Right atrium auricular region (tissue), 2 donors: ENCODE results near the gene ARMC2. TPM values are rescaled to one million over a fixed set of nuclear protein-coding genes. Genes with fewer than 3 reads are reported as not detected.

Experiments used
- DNase-seq: peaks from one replicate; pipeline ENCODE4 v3.0.0-alpha.2; 2019; ENCODE audit warnings: low spot score
- H3K27ac ChIP-seq, 2 donors: fragments of 200-600 bp; sonication (generic); 1 replicate in 1 of 2; 2 replicates in 1 of 2; pipeline ENCODE4 v1.5.1; 2016 to 2019
- H3K27me3 ChIP-seq, 2 donors: fragments of 200-600 bp; sonication (generic); one replicate each; pipeline versions ENCODE4 v1.5.1 to v1.6.0; 2017 to 2019
- H3K36me3 ChIP-seq: fragments of 200-600 bp; sonication (generic); one replicate; pipeline ENCODE4 v1.5.1; 2016
- H3K4me1 ChIP-seq, 2 donors: fragments of 200-600 bp; sonication (generic); one replicate each; pipeline versions ENCODE4 v1.5.1 to v1.6.0; 2017 to 2019
- H3K4me3 ChIP-seq, 2 donors: fragments of 200-600 bp; sonication (generic); 1 replicate in 1 of 2; 2 replicates in 1 of 2; pipeline ENCODE4 v1.5.1; 2017 to 2019; ENCODE audit warnings: mild to moderate bottlenecking in 1 of 2, moderate library complexity in 1 of 2
- H3K9me3 ChIP-seq, 2 donors: fragments of 200-600 bp; sonication (generic); one replicate each; pipeline ENCODE4 v1.5.1; 2019
- total RNA-seq, 2 donors: library from RNA; depleted of rRNA; stranded (reverse); fragments of >200 nt; gene quantifications; one replicate each; pipeline ENCODE4 v1.1.0, GENCODE V29; 2016
- TF ChIP-seq, protein P1 (sequence below), 2 donors: fragments of 200-600 bp; sonication (generic); IDR thresholded peaks; one replicate each; pipeline ENCODE4 v1.5.1; 2019; ENCODE audit warnings: antibody characterized with exemption in 2 of 2

ARMC2 gene
- total RNA-seq, 2 donors from 2014 or later: 5.3 to 5.5 TPM

DNA sequence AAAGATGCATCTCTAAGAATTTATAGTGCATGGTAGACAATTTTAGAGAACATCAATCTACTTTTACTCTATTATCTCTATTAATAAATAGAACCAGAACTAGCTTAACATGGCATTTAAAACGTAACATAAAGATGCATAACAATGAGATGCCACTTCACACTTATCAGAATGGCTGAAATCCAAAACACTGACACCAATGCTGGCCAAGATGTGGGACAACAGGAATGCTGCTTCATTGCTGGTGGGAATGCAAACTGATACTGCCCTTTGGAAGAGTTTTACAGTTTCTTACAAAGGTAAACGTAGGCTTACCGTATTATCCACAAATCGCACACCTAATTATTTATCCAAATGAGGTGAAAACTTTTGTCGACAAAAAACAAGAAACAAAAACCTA is 151.2 kb downstream of the ARMC2 start:
- Histone ChIP-seq H3K9me3 (no peaks in the 10 kb centered on the region), H3K4me3 (no peak overlapping the region), H3K4me1 (peaks cover 0 to 60% of the 10 kb centered on the region in 2 donors), H3K27me3 (no peaks in the 10 kb centered on the region), H3K27ac (peak overlapping the region in 1 of 2 donors; percentile 97), H3K36me3 (peaks cover 48% of the 10 kb centered on the region)
- DNase-seq: no peak
- TF ChIP-seq, protein P1, sequence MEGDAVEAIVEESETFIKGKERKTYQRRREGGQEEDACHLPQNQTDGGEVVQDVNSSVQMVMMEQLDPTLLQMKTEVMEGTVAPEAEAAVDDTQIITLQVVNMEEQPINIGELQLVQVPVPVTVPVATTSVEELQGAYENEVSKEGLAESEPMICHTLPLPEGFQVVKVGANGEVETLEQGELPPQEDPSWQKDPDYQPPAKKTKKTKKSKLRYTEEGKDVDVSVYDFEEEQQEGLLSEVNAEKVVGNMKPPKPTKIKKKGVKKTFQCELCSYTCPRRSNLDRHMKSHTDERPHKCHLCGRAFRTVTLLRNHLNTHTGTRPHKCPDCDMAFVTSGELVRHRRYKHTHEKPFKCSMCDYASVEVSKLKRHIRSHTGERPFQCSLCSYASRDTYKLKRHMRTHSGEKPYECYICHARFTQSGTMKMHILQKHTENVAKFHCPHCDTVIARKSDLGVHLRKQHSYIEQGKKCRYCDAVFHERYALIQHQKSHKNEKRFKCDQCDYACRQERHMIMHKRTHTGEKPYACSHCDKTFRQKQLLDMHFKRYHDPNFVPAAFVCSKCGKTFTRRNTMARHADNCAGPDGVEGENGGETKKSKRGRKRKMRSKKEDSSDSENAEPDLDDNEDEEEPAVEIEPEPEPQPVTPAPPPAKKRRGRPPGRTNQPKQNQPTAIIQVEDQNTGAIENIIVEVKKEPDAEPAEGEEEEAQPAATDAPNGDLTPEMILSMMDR (IDR thresholded peaks at IDR 0.05): no peak

DNA sequence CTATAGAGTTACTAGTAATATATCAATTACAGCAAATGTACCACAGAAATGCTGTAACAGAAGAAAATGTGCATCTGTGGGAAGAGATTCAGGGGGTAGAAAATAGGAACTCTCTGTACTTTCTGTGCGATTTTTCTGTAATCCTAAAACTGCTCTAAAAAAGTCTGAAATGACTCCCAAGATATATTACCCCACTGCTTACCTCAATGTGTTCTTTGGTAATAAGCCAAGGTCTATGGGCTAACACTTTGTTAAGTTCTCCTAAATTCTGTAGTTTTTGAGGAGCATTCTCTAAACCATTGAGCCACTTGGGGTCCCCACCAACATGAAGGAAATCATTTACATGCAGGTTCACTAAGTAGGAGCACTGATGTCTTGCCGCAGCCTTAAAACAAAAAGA is 152.1 kb downstream of the ARMC2 start:
- peaks cover 40% of the 10 kb centered on the region for H3K36me3 ChIP-seq
- DNase-seq: no peak
- H3K27me3 ChIP-seq: no peaks in the 10 kb centered on the region
- peak overlapping the region; percentile 97 for H3K27ac ChIP-seq
- H3K4me3 ChIP-seq: no peak overlapping the region
- H3K4me1 ChIP-seq: peaks cover 0 to 68% of the 10 kb centered on the region in 2 donors
- TF ChIP-seq, protein P1 (IDR thresholded peaks at IDR 0.05): no peak
- H3K9me3 ChIP-seq: no peaks in the 10 kb centered on the region

DNA sequence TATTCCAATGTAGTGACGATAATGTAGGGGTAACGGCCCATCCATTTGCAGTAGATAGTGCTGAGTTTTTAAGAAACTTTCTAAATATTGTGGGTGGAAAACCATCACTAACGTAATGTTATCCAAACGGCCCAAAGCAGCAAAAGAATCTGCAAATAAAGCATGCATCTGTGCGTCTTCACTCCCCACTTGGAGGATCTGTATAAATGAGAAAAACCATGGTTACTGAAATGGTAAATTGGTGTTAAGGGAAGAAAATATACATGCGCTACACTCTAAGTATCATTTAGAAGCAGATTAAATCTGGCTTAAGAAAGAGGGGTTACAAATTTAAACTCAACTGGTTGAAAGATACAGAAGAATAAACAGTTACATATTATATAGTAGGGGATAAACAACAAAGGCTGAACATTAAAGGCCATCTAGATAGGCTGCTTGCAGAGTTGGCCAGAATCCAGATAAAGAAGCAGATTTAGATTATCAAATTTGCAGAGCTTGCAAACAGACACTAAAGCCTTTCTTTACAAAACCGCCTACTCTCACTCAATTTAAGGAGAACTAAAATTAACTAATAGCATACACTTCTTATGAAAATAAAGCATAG is 153.2 kb downstream of the ARMC2 start:
- Histone ChIP-seq H3K27me3 (no peaks in the 10 kb centered on the region), H3K4me1 (peaks cover 0 to 79% of the 10 kb centered on the region in 2 donors), H3K27ac (peak overlapping the region; percentile 97), H3K36me3 (peaks cover 34% of the 10 kb centered on the region), H3K9me3 (no peaks in the 10 kb centered on the region), H3K4me3 (peak overlapping the region in 1 of 2 donors; percentile 12)
- DNase-seq: no peak
- TF ChIP-seq, protein P1 (IDR thresholded peaks at IDR 0.05): no peak

DNA sequence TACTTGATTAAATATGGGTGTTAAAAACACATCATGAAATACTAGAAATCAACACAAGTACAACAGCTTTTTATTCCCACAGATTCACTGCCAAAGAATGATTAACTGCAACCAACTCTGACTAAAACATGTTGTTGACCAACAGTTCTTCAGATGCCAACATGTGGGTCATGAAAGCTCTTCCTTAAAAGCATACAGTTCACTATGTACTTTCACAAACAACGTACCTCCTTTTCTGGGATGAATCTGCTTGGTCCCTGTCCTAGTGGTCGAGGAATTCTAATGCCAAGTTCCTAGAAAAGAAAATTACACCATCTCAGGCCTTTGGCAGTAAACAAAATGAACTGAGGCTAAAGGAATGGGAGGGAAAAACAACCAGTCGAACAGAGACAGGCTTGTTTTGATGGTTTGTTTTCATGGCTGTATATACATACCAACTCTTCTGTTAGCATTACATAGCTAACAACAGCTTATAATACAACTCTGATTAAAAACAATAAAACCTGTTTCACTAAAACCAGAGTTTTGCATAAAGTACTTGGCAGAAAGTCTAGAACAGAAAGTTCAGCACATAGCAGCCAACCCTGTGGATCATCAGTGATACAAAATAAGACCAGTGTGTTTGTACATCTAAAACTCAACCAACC is 154.0 kb downstream of the ARMC2 start:
- DNase-seq: no peak
- Histone ChIP-seq H3K4me1 (peaks cover 0 to 85% of the 10 kb centered on the region in 2 donors), H3K36me3 (peaks cover 27% of the 10 kb centered on the region), H3K27me3 (no peaks in the 10 kb centered on the region), H3K27ac (peak overlapping the region; percentile 97), H3K4me3 (peak overlapping the region in 1 of 2 donors; percentile 12), H3K9me3 (no peaks in the 10 kb centered on the region)
- TF ChIP-seq, protein P1 (IDR thresholded peaks at IDR 0.05): no peak

DNA sequence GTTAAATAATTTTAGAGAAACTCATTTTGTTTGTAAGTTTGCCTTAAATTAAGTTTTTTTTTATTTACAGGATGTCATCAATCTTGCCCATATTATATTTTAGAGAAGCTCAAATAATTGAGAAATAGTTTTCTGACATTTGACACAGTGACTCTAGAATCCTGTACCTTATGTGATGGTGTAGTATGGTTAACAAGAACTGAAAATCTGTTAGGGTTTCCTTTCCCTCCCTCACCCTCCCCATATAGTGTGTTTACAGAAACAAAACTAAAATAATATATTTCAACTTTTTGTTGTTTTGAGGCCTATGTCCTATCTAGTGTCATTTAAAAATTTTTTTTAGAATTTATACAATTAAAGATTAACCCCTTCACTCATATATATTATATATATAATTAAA is 154.7 kb downstream of the ARMC2 start:
- H3K36me3 ChIP-seq: peaks cover 20% of the 10 kb centered on the region
- H3K4me1 ChIP-seq: peaks cover 0 to 85% of the 10 kb centered on the region in 2 donors
- H3K9me3 ChIP-seq: no peaks in the 10 kb centered on the region
- H3K4me3 ChIP-seq: peak overlapping the region in 1 of 2 donors; percentile 12
- no peaks in the 10 kb centered on the region for H3K27me3 ChIP-seq
- peak overlapping the region; percentile 97 for H3K27ac ChIP-seq
- DNase-seq: no peak
- TF ChIP-seq, protein P1 (IDR thresholded peaks at IDR 0.05): no peak
